HL-60 (cell line): ENCODE data around the gene ABCA10.

Experiments used
- CTCF ChIP-seq: IDR thresholded peaks from one replicate; pipeline ENCODE4 v1.5.1; 2011; ENCODE audit warnings: low read length, control low read depth, inconsistent platforms; ENCODE audit not compliant: insufficient read depth
- GABPA ChIP-seq: IDR thresholded peaks from 2 replicates; pipeline ENCODE4 v1.6.1; 2012; ENCODE audit warnings: low read depth
- POLR2AphosphoS5 ChIP-seq: IDR thresholded peaks from 2 replicates; pipeline ENCODE4 v1.6.1; 2012; ENCODE audit warnings: low read depth
- REST ChIP-seq: IDR thresholded peaks from 2 replicates; pipeline ENCODE4 v1.6.1; 2012; ENCODE audit warnings: low read depth; ENCODE audit not compliant: insufficient replicate concordance
- SPI1 ChIP-seq: IDR thresholded peaks from 2 replicates; pipeline ENCODE4 v1.6.1; 2012; ENCODE audit warnings: low read depth, mild to moderate bottlenecking, borderline replicate concordance

GRCh38 chr17:69230939-69231338 lies 2.3 kb upstream of the ABCA10 start:
- no peak for TF ChIP-seq CTCF
- TF ChIP-seq SPI1, result no peak
- TF ChIP-seq REST, result no peak
- no peak for TF ChIP-seq POLR2AphosphoS5
- TF ChIP-seq GABPA, result no peak
